Activated CD8-positive, alpha-beta memory T cell treated with anti-CD3 and anti-CD28 coated beads, Interleukin-2, amount 50 U/mL, for 24 hours (primary cell): ENCODE results near the gene PANX3.
"Not testable (repeated sequence)": the region's sequence is repeated elsewhere in the genome, so short reads cannot be mapped to it uniquely, and the experiment has no call there.

Experiments used
- DNase-seq: peaks from one replicate; pipeline ENCODE4 v3.0.0-alpha.2; 2020; ENCODE audit errors: extremely low read depth

The PANX3 gene

GRCh38 chr11:124611064-124611463 is at the start of gene PANX3:
PANX3 (plus strand) TSS chr11:124611428; CDS start chr11:124611557, 129 bp downstream.
- DNase-seq: no peak

GRCh38 chr11:124569697-124570096 is 41.5 kb upstream of the PANX3 start, which contains the start of gene OR8A1:
OR8A1 (plus strand) TSS chr11:124569997; CDS start chr11:124570120, 123 bp downstream.
- DNase-seq: no peak

- no peak for DNase-seq
These were observed 41.1 kb upstream of the PANX3 start for GRCh38 chr11:124570160-124570559.

- DNase-seq: no peak
These were observed 33.4 kb upstream of the PANX3 start for GRCh38 chr11:124577716-124578427.

GRCh38 chr11:124578761-124579160 is 32.5 kb upstream of the PANX3 start:
- no peak for DNase-seq

GRCh38 chr11:124581817-124582216 is 29.4 kb upstream of the PANX3 start:
- DNase-seq: no peak

GRCh38 chr11:124582565-124582964 is 28.7 kb upstream of the PANX3 start:
- no peak for DNase-seq

GRCh38 chr11:124583781-124584180 is 27.4 kb upstream of the PANX3 start:
- no peak for DNase-seq

GRCh38 chr11:124584681-124585372 is 26.4 kb upstream of the PANX3 start:
- no peak for DNase-seq

GRCh38 chr11:124586238-124586860 is 24.9 kb upstream of the PANX3 start:
- peak; percentile 4 for DNase-seq

GRCh38 chr11:124591430-124591829 is 19.8 kb upstream of the PANX3 start:
- no peak for DNase-seq

GRCh38 chr11:124592627-124593026 is 18.6 kb upstream of the PANX3 start:
- no peak for DNase-seq

GRCh38 chr11:124595302-124595701 is 15.9 kb upstream of the PANX3 start:
- no peak for DNase-seq

- no peak for DNase-seq
These were observed 13.6 kb upstream of the PANX3 start for GRCh38 chr11:124597626-124598025.

GRCh38 chr11:124600621-124601320 is 10.5 kb upstream of the PANX3 start:
- no peak for DNase-seq

GRCh38 chr11:124602193-124602592 is 9.0 kb upstream of the PANX3 start:
- no peak for DNase-seq

GRCh38 chr11:124602723-124603122 is 8.5 kb upstream of the PANX3 start:
- DNase-seq: not testable (repeated sequence)

- DNase-seq: no peak
These were observed 5.5 kb upstream of the PANX3 start for GRCh38 chr11:124605719-124606118.

GRCh38 chr11:124608147-124608546 is 3.1 kb upstream of the PANX3 start:
- no peak for DNase-seq

GRCh38 chr11:124610295-124610694 is 933 bp upstream of the PANX3 start:
- no peak for DNase-seq

- no peak for DNase-seq
These were observed 817 bp downstream of the PANX3 start for GRCh38 chr11:124612045-124612444.

- DNase-seq: no peak
These were observed 1.5 kb downstream of the PANX3 start for GRCh38 chr11:124612567-124613246.
